ENCODE results near the gene WDFY4. TPM values are rescaled to one million over a fixed set of nuclear protein-coding genes. Genes with fewer than 3 reads are reported as not detected.
A peak's percentile ranks its signal among the peaks of the same experiment; 100 is the strongest.

The WDFY4 gene
- total and polyA plus RNA-seq, 9 of the 15 experiments (the other 6 are each of a cell fraction or from before 2014, with no cell fraction given), result 0.01 to 0.02 (median 0.01) TPM; not detected in 6

DNA sequence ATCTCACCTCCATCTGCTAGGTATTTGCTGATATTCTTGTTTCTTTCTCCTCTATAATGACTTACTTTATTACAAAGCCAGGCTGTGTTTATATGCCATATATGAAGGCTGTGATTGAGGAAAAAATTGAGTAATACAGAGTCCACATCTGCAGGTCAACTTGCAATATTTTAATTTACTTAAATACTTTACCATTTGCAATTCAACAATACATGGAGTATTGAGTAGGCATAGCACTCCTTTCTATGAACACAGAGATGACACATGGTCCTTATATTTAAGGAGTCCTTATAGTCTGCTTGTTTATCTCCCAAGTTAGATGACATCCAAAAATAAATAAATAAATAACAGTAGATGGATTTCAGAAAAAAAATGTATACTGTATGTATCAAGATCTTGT is 158.5 kb downstream of the WDFY4 start:
- H4K20me1 ChIP-seq (replicated peaks; ENCODE audit: control insufficient read depth, insufficient read depth, low read length), result 0 out of 2 replicates have a peak, but pooled peaks cover 3% of the 10 kb centered on the region
- H3K4me1 ChIP-seq (replicated peaks in 1 of 2; ENCODE audit: control insufficient read depth in 2 of 2, insufficient read depth in 2 of 2, low read length in 2 of 2), result no peaks in the 10 kb centered on the region
- H3K4me2 ChIP-seq (ENCODE audit: insufficient read depth, low read length), result no peak overlapping the region
- no peak overlapping the region for H2AFZ ChIP-seq (ENCODE audit: low read depth, low read length)
- ATAC-seq (no peak), FAIRE-seq (no peak), DNase-seq (ENCODE audit: extremely low read depth in 1 of 4, low spot score in 3 of 4) (no peak)
- H3K9me1 ChIP-seq (ENCODE audit: control insufficient read depth, insufficient read depth, low read length), result no peaks in the 10 kb centered on the region
- BruUV-seq (replicated peaks), result no TSS peak
- H3K27ac ChIP-seq (ENCODE audit: extremely low read depth, low read depth, low read length), result no peak overlapping the region
- no peak overlapping the region for H3K4me3 ChIP-seq
- H3K9ac ChIP-seq (ENCODE audit: insufficient read depth in 1 of 2, low read depth in 2 of 2, low read length in 2 of 2), result no peak overlapping the region
- ChIA-PET CTCF (ENCODE audit: low intra/inter-chr PET ratio) (no interaction called here), POLR2A (no interaction called here)
- no peaks in the 10 kb centered on the region for H3K36me3 ChIP-seq (ENCODE audit: control insufficient read depth, insufficient read depth, low read length)
- intact Hi-C loops (cut with micrococcal nuclease), result no loop called here
- no peaks in the 10 kb centered on the region for H3K9me3 ChIP-seq (replicated peaks; ENCODE audit: control insufficient read depth, insufficient read depth, low read depth, low read length)
- TF ChIP-seq EHMT2 (IDR thresholded peaks at IDR 0.05), result no peak
- TF ChIP-seq ETS2 (tag; IDR thresholded peaks at IDR 0.05; ENCODE audit: borderline replicate concordance, poor library complexity, severe bottlenecking), result no peak
- no peak for TF ChIP-seq NONO (IDR thresholded peaks at IDR 0.05; ENCODE audit: low read depth in 2 of 2, low read length in 1 of 2)
- no peak for TF ChIP-seq XRCC5 (IDR thresholded peaks at IDR 0.05; ENCODE audit: low read depth, low read length)
- in situ Hi-C loops (cut with MboI), result no loop called here
- H3K79me2 ChIP-seq (ENCODE audit: control insufficient read depth, insufficient read depth, low read length), result no peaks in the 10 kb centered on the region
- peaks cover 10 to 35% of the 10 kb centered on the region in 2 experiments for H3K27me3 ChIP-seq (ENCODE audit: control insufficient read depth in 2 of 2, insufficient read depth in 2 of 2, low read length in 2 of 2)

DNA sequence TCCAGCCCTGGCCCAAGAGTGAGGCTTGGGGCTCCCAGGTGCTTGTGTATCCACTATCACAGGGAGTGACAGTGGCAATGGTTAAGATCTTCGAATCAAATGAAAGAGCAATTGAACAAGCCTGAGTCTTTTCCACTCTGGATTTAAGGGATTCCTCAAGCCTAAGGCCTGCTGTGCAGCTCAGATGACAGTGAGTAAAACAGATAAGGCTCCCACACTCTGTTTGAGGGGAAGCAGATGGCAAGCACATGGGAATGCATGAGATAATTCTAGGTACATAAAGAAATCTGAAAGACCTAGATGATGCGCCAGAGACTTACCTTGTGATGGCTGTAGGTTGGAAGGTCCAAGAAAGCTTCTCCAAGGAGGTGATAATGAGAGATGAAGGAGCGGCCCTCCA is 159.9 kb downstream of the WDFY4 start:
- H3K9ac ChIP-seq (ENCODE audit: insufficient read depth in 1 of 2, low read depth in 2 of 2, low read length in 2 of 2), result no peak overlapping the region
- no peaks in the 10 kb centered on the region for H3K9me3 ChIP-seq (replicated peaks; ENCODE audit: control insufficient read depth, insufficient read depth, low read depth, low read length)
- H3K27me3 ChIP-seq (ENCODE audit: control insufficient read depth in 2 of 2, insufficient read depth in 2 of 2, low read length in 2 of 2), result peaks cover 10 to 42% of the 10 kb centered on the region in 2 experiments
- H4K20me1 ChIP-seq (replicated peaks; ENCODE audit: control insufficient read depth, insufficient read depth, low read length), result 0 out of 2 replicates have a peak, but pooled peaks cover 3% of the 10 kb centered on the region
- H3K4me3 ChIP-seq, result no peak overlapping the region
- no peak overlapping the region for H2AFZ ChIP-seq (ENCODE audit: low read depth, low read length)
- ChIA-PET CTCF (ENCODE audit: low intra/inter-chr PET ratio) (no interaction called here), POLR2A (no interaction called here)
- 2% methylated on average over 3 of the region's 3 CpGs for WGBS (ENCODE audit: insufficient coverage, low coverage, missing lambda C conversion rate)
- no peak overlapping the region for H3K4me2 ChIP-seq (ENCODE audit: insufficient read depth, low read length)
- H3K4me1 ChIP-seq (replicated peaks in 1 of 2; ENCODE audit: control insufficient read depth in 2 of 2, insufficient read depth in 2 of 2, low read length in 2 of 2), result no peaks in the 10 kb centered on the region
- no TSS peak for BruUV-seq (replicated peaks)
- intact Hi-C loops (cut with micrococcal nuclease) (no loop called here), in situ Hi-C loops (cut with MboI) (no loop called here)
- ATAC-seq (no peak), DNase-seq (ENCODE audit: extremely low read depth in 1 of 4, low spot score in 3 of 4) (no peak), FAIRE-seq (peak; percentile 19)
- no peak for TF ChIP-seq TSC22D4 (tag; IDR thresholded peaks at IDR 0.05)
- no peaks in the 10 kb centered on the region for H3K79me2 ChIP-seq (ENCODE audit: control insufficient read depth, insufficient read depth, low read length)
- no peaks in the 10 kb centered on the region for H3K36me3 ChIP-seq (ENCODE audit: control insufficient read depth, insufficient read depth, low read length)
- no peak overlapping the region for H3K27ac ChIP-seq (ENCODE audit: extremely low read depth, low read depth, low read length)
- no peaks in the 10 kb centered on the region for H3K9me1 ChIP-seq (ENCODE audit: control insufficient read depth, insufficient read depth, low read length)
